SK-MEL-5 (cell line): ENCODE measurements around the gene GRM1. TPM values are rescaled to one million over a fixed set of nuclear protein-coding genes. Genes with fewer than 3 reads are reported as not detected.
"Not testable (repeated sequence)": the region's sequence is repeated elsewhere in the genome, so short reads cannot be mapped to it uniquely, and the experiment has no call there.

Source experiments
- DNase-seq: peaks from one replicate; pipeline ENCODE4 v3.0.0-alpha.2; 2016; ENCODE audit warnings: low read depth, low spot score
- in situ Hi-C: cut with HindIII; loops from 2 replicates; pipeline ENCODE4 v1.10.0; 2016; ENCODE audit warnings: low sequenced_read_pairs, high pct_unique_total_duplicates, low pct_unique_long_range_greater_than_20kb
- total RNA-seq: library from RNA; depleted of rRNA; stranded (reverse); fragments of >200 nt; shearing (Covaris generic); gene quantifications from 2 replicates; pipeline ENCODE4 v1.2.3, GENCODE V29; 2014

The GRM1 gene
- total RNA-seq, 1 experiment from 2014 or later: 0.26 TPM

DNA sequence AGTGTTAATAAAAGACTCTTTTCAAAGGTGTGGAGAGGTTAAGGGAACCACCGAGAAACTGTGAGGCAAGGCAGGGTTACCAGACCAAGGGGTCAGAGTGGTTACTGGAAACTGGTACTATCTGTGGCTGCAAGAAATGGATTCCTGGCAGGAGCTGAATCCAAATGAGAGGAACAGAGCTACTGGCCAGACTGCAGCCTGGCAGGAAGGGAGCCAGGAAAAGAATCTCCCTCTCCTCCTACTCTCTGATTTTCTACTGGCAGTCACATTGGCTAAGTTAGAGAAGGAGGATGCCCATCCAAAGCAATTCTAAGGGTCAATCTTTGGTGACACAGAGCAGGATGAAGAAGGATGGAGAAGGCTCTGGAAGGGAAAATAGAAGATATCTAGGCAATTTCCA, 211.5 kb downstream of the GRM1 start:
- DNase-seq: no peak
- in situ Hi-C loops: no loop called here

DNA sequence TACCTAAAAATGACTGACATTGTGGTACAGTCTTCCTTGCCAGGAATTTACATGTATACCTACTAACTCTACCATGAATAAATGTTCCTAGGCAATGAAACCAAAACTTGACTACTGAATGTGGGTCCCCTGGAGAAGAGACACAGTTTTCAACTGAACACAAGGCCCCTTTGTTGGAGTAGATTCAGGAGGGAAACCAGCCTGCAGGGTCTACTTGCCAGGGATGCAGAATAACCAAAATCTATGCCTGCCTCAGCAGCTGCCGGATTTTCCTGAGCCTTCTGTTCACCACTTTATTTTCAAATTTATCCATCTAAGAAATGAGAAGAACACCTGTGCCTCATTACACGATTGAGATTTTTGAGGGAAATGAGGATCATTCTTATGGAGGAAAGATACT, 211.9 kb downstream of the GRM1 start:
- in situ Hi-C loops: no loop called here
- DNase-seq: no peak

DNA sequence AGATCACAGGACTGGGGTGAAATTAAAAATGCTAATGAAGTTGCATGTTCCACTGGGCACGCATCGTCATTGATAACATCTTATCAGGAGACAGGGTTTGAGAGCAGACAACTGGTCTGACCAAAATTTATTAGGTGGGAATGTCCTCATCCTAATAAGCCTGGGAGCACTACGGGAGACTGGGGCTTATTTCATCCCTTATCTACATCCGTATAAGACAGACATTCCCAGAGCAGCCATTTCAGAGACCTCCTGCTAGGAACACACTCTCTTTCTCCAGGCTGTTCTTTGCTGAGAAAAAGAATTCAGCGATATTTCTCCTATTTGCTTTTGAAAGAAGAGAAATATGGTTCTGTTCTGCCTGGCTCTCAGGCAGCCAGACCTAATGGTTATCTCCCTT, 214.8 kb downstream of the GRM1 start:
- in situ Hi-C loops, DNase-seq: not testable (repeated sequence)

DNA sequence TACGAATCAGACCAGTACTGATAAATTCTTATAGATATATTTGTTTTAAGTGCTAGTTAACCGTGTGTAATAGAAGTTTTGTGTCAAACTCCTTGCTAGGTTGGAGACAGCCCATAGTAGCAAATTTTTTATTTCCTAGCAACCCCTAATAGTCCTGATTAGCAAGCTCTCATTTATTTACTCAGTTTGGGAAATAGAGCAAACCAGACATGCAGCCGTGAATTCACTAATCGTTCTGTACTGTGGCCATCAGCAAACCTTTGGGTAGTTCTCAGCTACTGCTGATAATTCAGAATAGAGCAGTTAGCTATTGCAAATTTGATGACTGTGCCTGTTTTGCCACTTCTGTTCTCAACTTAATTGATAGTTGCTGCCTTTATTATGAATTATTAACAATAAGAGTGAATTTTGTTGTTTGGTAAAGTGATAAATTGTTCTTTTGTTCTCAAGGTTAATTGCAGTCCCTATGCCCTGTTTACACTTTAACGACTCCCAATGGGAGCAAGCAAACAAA, 215.8 kb downstream of the GRM1 start:
- in situ Hi-C loops: no loop called here
- no peak for DNase-seq

DNA sequence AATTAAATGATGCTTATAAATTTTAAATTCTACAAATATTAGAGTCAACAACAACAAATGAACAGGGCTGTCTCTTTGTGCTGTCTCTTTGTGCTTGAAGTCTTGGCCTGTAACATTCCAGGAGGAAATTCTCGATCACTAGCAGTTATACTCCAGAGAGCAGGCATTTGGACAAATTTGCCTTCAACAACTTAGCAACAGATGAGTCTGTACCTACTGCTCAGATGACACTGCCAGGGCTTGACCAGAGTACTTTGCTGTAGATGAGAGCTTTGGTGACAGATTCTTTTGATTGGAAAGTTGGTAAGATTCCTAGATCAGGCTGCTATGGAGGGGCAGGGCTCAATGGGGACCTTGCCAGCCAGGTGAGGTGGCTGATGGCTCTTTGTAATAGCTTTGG, 217.2 kb downstream of the GRM1 start:
- peak; percentile 48 for DNase-seq
- in situ Hi-C loops: no loop called here

DNA sequence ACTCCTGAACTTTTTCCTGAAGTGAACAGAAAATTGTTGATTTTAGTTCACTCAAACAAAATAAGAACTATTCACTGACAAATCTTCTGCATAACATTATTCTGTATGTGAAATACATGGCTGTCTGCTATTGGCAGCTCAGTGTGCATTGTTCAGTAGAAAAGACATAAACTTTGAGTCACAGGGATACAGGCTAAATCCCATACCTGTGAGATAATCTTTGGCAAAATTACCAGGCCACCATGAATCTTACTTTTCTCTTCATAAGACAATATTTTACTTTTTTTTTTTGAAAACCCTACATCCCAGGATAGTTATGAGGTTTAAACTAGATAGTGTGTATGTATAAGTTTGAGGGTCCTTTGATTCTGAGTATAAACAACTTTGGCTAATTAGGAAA, 224.8 kb downstream of the GRM1 start:
- in situ Hi-C loops: no loop called here
- no peak for DNase-seq

DNA sequence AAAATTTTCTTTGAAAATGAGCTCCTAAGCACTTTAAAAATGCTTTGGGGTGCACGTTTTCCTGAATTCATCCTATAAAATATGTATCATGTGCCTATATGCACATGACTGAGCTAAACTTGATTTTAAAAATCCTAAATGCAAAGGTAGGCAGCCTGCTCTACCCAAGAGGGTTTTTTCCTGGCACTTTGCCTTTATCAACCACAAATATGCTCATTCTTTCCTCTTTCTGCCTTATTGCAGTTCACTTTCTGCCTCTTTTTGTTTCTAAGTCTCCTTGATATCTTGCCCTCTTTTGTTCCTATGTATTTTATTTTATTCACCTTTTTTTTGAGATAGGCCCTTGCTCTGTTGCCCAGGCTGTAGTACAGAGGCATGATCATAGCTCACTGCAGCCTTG, 229.3 kb downstream of the GRM1 start:
- in situ Hi-C loops: no loop called here
- DNase-seq: no peak

DNA sequence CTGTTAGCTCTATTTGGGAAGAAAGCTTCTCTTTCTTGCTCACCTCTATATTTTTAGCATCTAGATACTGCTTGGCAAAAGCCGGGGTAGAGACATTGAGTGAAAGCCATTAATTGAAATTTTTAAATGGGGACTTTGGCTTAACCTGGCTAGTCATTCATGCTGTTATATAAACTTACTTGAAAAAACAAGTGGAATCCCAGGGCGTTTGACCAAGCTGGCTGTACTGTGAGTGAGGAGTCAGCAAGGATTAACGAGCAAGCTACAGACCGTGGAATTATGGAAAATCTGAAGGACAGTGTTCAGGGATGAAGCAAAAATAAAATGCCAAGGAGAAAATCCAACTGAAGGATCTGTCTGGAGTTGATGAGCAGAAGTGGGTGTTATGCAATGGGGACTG, 232.0 kb downstream of the GRM1 start:
- no peak for DNase-seq
- in situ Hi-C loops: no loop called here

DNA sequence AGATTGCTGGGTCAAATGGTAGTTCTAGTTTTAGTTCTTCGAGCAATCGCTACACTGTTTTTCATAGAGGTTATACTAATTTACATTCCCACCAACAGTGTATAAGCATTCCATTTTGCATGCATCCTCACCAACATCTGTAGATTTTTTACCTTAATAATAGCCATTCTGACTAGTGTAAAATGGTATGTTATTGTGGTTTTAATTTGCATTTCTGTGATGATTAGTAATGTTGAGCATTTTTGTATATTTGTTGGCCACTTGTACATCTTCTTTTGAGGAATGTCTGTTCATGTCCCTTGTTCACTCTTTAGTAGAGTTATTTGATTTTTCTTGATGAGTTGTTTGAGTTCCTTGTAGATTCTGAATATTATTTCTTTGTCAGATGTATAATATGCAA, 236.2 kb downstream of the GRM1 start:
- in situ Hi-C loops: no loop called here
- no peak for DNase-seq

DNA sequence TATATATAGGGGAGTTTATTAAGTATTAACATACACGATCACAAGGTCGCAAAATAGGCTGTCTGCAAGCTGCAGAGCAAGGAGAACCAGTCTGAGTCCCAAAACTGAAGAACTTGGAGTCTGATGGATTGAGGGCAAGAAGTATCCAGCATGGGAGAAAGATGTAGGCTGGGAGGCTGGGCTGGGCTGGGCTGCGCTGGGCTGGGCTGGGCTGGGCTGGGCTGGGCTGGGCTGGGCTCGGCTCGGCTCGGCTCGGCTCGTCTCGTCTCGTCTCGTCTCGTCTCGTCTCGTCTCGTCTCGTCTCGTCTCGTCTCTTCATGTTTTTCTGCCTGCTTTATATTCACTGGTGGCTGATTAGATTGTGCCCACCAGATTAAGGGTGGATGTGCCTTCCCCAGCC, 238.6 kb downstream of the GRM1 start:
- in situ Hi-C loops: no loop called here
- DNase-seq: no peak

DNA sequence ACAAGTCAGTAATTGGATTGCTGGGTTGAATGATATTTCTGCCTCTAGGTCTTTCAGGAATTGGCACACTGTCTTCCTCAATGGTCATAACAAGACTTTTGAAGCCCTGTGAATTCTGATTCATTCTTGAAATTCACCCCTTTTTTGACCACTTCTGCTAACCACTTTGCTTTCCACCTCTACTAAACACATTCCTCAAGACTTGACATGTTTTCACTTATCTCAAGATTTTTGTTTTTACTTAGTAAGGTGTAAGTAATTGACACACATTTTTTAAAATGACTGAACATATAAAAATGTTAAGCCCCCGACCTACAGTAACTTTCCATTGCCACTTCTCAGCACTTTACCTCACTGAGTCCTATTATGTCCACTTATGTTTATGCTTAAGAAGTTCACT, 239.1 kb downstream of the GRM1 start:
- no peak for DNase-seq
- in situ Hi-C loops: no loop called here

DNA sequence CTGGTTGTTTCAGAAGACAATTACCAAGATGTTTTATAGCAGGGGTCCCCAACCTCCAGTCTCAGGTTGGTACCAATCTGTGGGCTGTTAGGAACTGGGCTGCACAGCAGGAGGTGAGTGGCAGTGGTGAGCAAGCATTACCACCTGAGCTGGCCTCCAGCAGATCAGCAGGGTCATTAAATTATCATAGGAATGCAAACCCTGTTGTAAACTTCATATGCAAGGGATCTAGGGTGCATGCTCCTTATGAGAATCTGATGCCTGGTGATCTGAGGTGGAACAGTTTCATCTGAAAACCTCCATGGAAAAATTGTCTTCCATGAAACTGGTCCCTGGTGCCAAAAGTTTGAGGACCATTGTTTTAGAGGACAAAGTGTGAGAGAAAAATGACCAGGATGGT, 240.6 kb downstream of the GRM1 start:
- in situ Hi-C loops: no loop called here

DNA sequence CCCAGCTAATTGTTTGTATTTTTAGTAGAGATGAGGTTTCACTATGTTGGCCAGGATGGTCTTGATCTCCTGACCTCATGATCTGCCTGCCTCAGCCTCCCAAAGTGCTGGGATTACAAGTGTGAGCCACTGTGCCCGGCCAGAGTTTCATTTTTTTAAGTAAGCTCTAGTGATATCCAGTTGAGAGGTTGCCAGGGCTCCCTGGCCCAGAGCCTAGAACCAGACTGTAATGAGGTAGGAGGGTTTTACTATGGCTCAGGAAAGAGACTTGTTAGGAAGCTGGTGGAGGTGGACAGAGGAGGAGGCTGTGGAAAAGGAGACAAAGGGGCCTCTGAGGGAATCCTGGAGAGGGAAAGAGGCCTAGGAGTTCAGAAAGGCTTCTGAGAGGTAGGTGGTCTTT, 242.3 kb downstream of the GRM1 start:
- DNase-seq, in situ Hi-C loops: not testable (repeated sequence)

More for the DNA sequence above, 240.6 kb downstream of the GRM1 start:
- no peak for DNase-seq

DNA sequence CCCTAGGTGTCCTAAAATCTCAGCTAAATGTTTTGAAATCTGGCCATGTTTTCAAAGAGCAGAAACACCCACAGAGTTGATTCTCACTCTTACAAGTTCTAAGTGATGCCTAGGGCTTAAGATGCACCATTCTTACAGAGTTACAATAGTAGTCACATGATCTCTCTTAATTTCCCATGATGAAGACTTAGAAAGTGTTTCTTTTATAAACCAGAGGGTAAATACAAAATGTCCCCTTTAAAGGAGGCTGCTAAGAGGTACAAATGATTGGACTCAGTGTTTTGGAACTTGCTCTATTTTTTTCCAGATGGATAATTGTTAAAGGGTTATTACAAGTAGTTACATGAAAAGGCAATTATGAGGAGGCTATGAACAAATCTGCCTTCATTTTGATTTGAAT, 244.6 kb downstream of the GRM1 start:
- DNase-seq: no peak
- in situ Hi-C loops: no loop called here

DNA sequence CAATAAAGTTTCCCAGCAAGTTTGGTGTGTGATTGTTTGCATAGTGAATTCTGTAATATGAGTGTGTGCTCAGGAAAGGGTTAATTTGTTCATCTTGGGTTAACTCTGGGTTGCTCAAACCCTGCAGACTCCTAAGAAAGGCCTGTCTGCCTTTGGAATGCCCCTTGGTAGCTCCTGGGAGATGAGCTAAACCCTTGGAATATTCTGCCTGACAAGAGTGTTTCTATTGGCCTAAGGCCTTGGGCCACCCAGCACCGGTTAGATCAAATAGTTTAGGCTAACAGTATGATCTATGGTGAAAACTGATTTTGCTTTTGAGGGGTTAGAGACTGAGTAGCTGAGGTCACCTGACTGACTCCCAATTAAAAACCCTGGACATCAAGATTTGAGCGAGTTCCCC, 248.3 kb downstream of the GRM1 start:
- DNase-seq: peak; percentile 19
- in situ Hi-C loops: no loop called here

DNA sequence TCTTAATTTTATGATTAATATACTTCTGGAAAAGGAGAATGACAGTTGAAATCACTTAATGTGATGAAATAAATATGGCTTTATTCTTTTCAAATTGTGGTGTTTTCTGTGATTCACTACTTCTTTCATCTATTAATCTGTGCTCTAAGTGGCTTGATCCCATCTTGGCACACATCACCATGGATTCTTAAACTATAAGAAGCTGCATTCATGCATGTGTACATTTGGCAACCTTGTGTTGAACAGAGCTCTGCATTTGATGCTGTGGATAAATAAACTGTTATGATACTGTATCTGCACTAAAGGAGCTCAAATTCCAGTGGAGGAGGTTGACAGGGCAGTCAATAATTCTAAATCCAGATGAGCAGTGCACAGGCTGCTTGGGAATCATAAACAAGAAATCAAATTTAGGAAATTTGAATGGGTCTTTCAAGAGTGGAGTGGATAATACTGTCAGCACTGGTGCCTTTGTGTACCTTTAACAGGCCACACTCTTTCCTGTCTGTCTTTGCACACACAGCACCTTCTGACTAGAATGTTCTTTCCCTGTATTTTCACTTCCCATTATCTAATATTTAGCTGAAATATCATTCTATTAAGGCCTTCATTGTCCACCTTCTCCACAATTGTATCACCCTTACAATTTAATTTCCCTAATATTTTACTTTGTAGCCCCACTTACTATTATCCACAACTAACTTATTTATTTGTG, 252.9 kb downstream of the GRM1 start:
- in situ Hi-C loops: no loop called here
- no peak for DNase-seq

DNA sequence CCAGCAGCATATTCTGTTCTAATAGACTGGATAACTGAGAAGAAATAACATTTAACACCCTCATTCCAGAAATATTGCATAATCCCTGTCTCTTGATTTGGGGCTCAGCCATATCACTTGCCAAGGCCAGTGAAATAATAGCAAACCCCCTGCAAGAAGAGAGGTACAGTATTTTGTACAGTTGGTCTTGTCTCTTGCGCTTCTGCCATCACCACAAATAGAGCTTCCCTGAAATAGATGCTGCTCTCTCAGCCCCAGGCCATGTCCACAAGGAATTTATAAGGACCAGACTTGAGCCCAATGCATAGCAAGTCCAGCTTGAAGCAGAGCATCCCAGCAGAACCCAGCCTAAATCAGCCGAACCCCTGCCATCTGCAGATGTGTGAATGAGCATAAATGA, 254.0 kb downstream of the GRM1 start:
- in situ Hi-C loops: no loop called here

DNA sequence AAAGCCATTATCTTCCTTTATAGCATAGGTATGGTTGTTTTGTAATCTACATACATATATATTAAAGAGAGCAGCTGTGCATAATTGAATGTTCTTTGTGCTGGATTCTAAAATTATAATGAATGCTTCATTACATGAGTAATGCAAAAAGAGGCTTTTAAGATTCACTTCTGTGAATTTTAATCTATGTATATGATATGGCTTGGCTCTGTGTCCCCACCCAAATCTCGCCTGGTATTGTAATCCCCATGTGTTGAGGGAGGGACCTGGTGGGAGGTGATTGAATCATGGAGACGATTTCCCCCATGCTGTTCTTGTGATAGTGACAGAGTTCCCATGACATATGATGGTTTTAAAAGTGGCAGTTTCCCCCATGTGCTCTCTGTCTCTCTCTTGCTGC, 255.4 kb downstream of the GRM1 start:
- no peak for DNase-seq
- in situ Hi-C loops: no loop called here

More for the DNA sequence above, 254.0 kb downstream of the GRM1 start:
- DNase-seq: no peak

DNA sequence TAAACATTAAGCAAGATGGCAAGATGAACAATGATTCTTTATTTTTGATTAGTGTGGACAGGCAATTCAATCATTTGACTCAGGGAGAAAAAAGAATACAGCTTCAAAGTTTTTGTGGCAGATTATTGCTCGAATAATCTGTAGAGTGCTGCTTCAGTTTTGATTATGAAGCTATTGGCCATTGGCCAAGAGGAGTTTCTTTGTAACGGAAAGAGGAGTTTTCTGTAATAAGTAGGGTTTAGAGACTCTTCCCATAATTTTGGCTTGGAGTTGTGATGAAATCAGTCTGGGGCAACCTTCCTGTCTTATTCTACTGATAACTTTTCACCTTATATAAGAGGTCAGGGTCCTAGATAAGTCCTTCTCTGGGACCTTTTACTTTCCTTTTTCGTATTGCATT, 258.1 kb downstream of the GRM1 start:
- in situ Hi-C loops: no loop called here
- DNase-seq: no peak
